Inflammatory macrophage (primary cell): Measurements from ENCODE around the gene GMPR2.
A peak's percentile ranks its signal among the peaks of the same experiment; 100 is the strongest.
"Not testable (repeated sequence)": the region's sequence is repeated elsewhere in the genome, so short reads cannot be mapped to it uniquely, and the experiment has no call there.

ENCODE experiments used
- DNase-seq, 2 donors: peaks; one replicate each; pipeline ENCODE4 v3.0.0-alpha.2; 2020 to 2022

Gene GMPR2

DNA sequence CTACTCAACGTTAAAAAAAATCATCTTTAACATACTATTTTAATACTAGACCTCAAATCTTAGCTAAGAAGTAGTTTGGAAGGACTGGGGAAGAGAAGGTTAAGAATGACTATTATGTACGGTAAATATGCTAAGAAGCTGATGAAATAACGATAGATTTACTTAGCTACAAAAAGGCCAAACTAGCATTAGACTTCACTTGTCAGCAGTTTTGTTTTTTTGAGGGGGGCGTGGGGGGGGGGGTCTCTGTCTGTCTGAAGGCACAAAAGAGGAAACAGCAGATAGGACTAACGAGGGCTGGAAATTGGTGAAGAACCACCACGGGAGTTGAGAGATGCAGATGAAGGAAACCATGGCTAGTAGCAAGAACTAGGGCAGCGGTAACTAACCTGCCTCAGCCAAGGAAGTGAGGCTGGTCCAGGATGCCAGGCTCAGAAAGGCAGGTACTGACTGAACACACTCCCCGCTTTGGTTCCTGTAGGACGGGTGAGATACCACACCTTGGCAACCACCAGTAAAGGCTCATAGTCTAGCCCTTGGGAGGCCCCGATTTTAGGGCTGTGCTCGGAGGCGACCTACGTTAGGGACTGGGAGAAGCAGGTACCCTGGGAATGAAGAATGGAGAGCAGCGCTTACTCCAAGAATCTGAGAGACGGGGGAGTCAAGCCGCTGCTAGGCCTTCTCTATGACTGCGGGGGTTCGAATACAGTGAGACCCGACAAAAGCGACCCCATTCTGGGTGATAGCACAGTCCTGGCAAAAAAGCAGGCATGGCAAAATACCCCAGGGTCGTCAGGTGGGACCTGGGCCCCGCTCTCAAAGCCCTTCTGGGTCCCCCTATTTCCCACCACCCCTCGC, 1.2 kb upstream of the GMPR2 start:
- DNase-seq, result no peak

DNA sequence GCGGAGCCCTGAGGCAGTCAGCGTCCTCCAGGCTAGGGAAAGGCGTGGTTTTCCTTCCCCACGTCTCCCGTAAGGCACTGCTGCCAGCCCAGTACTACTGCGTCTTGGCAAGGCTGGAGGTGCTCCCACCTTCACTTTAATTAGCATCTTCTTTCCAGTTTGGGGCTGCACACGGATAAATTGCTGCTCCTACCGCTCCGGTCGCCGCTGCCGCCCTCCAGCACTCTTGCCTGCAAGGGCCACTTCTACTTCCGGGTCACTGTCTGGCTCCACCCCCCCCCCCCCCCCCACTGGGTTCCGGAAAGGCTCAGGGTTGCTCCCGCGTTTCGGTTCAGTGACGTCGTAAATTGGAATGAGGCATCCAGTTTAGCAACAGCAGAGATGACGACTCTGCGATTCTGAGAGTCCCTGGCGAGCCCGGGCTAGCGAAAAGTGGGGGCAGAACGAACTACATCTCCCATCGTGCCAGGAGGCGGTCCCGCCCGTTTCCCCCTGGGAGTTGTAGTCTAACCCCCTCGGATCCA, 546 bp upstream of the GMPR2 start, which contains the start of gene NEDD8:
Gene NEDD8, minus strand, starts transcription at position 247 of the 524 bp plus-strand sequence. Its CDS starts 100 bp downstream, at position 147.
- DNase-seq, result peak; percentile 98 to 99

GRCh38 chr14:24233538-24233866, 773 bp downstream of the GMPR2 start:
- DNase-seq, result no peak

DNA sequence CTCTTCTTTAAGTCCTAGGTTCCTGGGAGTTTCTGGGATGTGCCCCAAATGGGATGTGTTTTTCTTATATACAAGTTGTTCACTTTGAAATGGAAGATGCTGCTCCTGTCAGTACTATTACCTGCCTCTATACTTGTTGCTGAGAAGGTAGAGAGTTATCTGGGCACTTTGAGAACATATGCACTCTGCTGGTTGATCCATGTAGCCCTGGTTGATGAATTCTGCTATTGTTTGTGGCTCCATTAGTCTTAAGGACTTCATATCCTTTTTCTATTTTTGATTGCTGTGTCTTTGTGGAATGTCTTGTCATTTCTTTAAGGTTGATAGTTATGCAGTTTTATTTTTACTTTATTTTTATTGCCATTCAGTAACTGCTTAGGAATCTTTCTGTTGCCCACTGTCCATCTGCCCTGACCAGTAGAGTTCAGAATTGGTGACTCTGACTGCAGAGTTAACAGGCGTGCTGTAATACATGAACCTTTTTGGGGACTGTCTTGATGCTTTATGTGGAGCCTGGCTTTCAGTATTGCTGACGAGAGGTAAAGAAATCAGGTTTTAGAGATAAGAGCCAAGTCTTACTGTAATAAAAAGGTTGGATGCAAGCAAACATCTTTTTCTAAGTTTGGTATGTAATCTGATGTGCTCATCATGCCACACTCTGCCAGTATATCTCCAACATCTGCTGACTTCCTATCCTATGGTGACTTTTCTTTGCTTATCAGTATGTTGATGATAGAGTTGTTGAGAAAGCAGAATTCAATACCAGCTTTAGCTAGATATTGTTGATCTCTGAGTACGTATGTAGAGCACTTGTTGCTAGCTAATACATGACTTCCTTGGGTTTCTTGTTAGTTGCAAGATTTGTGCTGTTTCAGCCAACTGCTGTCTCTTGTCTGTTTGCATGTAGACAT, 1.6 kb downstream of the GMPR2 start:
- DNase-seq, result no peak

DNA sequence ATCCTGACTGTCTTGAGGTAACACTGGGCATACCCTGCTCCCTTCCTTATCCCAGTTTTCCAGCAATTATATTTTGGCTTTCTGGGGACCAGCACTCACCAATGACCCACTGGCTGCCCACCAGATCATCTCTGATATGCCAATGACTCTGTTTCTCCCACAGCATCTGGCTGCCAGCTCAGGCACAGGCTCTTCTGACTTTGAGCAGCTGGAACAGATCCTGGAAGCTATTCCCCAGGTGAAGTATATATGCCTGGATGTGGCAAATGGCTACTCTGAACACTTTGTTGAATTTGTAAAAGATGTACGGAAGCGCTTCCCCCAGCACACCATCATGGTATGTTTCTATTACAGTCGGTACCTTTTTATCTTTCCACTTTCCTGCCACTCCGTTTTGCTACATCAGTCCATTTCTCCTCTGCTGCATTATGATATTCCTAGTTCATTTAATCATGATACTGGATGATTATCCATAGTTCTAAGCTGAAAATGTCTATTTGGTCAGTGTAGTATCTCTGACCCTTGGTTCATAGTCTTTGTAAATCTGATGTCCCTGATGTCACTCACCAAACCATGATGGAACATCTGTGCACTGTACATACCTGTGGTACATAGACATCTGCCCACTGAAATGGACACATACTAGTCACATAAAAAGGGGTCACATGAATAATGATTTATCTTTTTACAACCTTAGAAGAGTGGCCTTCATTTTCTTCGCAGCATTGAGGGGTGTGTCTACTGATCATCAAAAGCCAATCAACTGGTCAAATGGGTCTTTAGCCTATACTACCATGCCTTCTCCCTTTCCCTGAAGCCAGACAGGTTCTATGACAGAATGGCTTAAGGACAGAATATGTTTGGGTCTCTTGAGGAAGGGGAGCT, 3.3 kb downstream of the GMPR2 start:
- DNase-seq, result no peak

- no peak for DNase-seq
These were observed 4.1 kb downstream of the GMPR2 start for GRCh38 chr14:24236689-24237462.

DNA sequence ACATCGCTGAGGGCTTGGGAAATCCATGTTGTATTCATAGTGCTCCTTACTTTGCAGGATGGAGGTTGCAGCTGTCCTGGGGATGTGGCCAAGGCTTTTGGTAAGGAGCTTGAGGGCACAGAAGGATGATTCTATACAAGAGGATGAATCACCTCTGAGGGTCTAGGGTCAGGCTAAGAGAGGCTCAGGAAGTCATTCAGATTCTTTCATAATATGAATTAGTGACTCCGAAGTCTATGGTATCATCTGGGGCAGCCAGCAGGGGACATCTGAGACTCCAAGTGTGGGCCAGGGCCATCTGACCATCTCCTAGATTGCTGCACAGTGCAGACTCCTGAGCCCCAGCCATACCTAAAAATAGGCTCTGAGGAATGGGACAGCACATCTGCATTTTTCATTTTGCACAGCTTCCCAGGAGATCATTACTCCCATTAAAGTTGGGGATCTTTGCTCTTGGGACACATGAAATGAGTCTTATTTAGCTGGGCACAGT, 4.8 kb downstream of the GMPR2 start:
- no peak for DNase-seq

GRCh38 chr14:24238123-24238522, 5.4 kb downstream of the GMPR2 start:
- no peak for DNase-seq

DNA sequence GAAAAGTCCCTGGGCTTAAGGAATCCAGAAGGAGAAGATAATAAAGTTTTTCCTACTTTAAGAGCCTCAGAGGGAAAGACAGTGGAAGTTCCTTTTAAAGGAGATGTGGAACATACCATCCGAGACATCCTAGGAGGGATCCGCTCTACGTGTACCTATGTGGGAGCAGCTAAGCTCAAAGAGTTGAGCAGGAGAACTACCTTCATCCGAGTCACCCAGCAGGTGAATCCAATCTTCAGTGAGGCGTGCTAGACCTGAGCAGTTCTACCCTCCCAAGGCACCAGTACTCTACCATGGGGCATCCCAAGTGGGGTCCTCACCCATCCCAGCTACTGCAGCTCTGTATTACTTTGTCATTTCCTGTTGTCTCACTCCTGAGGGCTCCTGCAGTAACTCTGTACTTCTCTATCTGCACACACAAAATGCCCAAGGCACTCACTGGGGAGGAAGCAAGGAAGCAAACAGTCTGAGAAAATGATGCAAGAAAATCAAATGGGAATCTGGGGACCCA, 5.9 kb downstream of the GMPR2 start:
- DNase-seq, result no peak

DNA sequence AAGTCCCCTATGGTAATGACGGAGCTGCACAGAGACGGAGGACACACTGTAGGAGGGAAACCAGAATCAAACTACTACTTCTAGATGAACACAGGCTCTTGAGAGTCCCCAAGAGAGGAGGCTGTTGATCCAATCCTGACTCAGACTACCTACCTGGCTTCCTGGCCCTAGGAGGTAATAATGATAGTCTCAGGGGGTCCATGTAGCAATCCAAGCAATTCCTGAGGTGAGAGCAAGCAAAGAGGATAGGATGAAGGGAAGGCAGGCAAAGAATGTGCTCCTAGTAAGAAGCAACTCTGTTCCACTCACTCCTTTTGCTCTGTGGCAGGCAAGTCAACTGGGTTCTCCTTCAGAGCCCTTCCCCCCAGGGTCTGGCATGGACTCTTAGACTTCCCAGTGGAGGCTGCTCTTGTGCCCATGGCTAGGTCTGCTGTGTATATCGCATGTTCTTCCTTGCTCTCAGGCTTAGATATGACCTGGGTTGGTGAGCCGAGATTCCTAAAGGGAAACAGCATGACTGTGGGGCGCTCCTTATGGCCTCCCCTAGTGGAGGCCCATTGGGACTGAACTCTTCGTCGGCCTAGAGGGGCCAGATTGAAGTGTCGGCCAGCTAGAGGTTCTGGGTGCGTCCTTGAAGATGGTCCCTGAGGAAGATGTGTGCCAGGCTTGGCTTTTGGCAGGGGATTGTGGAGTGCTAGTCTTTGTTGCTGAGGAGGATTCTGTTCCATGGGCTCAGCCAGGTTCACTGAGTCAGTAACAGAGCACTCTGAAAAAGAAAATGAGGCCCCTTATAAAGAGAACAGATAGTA, 7.6 kb downstream of the GMPR2 start:
- no peak for DNase-seq

GRCh38 chr14:24241829-24242443, 9.2 kb downstream of the GMPR2 start:
- peak; percentile 92 to 94 for DNase-seq

GRCh38 chr14:24243336-24243836, 10.7 kb downstream of the GMPR2 start:
- no peak for DNase-seq

GRCh38 chr14:24245350-24245749, 12.6 kb downstream of the GMPR2 start:
- not testable (repeated sequence) for DNase-seq

DNA sequence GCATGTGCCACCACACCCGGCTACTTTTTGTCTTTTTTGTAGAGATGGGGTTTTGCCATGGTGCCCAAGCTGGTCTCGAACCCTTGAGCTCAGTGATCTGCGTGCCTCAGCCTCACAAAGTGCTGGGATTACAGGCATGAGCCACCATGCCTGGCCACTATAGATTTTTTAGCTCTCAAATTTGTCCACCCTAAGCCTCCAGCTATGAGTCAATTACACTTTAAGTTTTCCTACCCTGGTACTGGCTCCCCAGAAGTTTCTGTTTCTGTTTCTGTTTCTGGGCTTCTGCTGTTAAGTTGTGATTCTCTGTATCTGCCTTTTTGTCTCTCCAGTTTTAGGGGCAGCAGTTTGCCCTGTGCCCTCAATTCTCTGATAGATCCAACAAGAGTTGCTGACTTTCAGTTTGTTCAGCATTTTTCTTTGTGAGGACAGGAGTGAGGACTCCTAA, 14.1 kb downstream of the GMPR2 start:
- no peak for DNase-seq

DNA sequence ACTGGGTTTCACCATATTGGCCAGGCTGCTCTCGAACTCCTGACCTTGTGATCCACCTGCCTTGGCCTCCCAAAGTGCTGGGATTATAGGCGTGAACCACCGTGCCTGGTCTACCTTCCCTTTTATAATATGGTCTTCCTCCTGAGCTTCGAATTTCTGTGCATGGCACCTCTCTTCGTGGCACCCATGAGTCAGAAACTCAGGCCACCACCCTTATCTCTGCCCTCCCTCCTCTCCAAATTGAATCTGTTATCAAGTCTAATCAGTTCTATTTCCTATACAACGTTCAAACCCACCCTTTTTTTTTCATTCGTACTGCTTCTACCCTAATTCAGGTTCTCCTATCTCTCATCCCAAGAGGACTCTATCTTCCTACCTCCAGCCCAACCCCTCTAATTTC, 14.7 kb downstream of the GMPR2 start:
- no peak for DNase-seq

GRCh38 chr14:24249230-24250021, 16.7 kb downstream of the GMPR2 start:
- DNase-seq, result no peak

- DNase-seq, result no peak
These were observed 17.6 kb downstream of the GMPR2 start for GRCh38 chr14:24250354-24250753.

GRCh38 chr14:24251880-24252288, 19.2 kb downstream of the GMPR2 start:
- DNase-seq, result no peak
